ENCODE measurements around the gene PROSER2. TPM values are rescaled to one million over a fixed set of nuclear protein-coding genes. Genes with fewer than 3 reads are reported as not detected.
A peak's percentile ranks its signal among the peaks of the same experiment; 100 is the strongest.

PROSER2 gene
- total and polyA plus RNA-seq, 9 of the 15 experiments (the other 6 are each of a cell fraction or from before 2014, with no cell fraction given), result 0.62 to 14.8 (median 2.9) TPM

DNA sequence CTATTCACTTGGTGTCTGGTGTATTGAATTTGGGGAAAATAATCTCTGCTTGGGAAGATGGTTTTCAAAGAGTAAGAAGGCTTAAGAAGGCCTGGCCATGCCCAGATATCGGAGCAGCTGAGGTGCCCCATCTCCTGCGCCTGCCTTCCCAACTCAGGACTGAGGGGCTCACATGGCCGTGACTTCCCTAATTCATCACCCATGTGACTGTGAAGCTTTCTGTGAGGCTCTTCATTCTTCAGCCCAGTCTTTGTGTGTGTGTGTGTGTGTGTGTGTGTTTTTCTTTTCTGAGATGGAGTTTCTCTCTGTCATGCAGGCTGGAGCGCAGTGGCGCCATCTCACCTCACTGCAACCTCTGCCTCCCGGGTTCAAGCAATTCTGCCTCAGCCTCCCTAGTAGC lies 53.2 kb downstream of the PROSER2 start (continued):
- TF ChIP-seq, protein P1, sequence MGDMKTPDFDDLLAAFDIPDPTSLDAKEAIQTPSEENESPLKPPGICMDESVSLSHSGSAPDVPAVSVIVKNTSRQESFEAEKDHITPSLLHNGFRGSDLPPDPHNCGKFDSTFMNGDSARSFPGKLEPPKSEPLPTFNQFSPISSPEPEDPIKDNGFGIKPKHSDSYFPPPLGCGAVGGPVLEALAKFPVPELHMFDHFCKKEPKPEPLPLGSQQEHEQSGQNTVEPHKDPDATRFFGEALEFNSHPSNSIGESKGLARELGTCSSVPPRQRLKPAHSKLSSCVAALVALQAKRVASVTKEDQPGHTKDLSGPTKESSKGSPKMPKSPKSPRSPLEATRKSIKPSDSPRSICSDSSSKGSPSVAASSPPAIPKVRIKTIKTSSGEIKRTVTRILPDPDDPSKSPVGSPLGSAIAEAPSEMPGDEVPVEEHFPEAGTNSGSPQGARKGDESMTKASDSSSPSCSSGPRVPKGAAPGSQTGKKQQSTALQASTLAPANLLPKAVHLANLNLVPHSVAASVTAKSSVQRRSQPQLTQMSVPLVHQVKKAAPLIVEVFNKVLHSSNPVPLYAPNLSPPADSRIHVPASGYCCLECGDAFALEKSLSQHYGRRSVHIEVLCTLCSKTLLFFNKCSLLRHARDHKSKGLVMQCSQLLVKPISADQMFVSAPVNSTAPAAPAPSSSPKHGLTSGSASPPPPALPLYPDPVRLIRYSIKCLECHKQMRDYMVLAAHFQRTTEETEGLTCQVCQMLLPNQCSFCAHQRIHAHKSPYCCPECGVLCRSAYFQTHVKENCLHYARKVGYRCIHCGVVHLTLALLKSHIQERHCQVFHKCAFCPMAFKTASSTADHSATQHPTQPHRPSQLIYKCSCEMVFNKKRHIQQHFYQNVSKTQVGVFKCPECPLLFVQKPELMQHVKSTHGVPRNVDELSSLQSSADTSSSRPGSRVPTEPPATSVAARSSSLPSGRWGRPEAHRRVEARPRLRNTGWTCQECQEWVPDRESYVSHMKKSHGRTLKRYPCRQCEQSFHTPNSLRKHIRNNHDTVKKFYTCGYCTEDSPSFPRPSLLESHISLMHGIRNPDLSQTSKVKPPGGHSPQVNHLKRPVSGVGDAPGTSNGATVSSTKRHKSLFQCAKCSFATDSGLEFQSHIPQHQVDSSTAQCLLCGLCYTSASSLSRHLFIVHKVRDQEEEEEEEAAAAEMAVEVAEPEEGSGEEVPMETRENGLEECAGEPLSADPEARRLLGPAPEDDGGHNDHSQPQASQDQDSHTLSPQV (IDR thresholded peaks at IDR 0.05), result peak; percentile 2; the same call in 1 of the 2 replicates

DNA sequence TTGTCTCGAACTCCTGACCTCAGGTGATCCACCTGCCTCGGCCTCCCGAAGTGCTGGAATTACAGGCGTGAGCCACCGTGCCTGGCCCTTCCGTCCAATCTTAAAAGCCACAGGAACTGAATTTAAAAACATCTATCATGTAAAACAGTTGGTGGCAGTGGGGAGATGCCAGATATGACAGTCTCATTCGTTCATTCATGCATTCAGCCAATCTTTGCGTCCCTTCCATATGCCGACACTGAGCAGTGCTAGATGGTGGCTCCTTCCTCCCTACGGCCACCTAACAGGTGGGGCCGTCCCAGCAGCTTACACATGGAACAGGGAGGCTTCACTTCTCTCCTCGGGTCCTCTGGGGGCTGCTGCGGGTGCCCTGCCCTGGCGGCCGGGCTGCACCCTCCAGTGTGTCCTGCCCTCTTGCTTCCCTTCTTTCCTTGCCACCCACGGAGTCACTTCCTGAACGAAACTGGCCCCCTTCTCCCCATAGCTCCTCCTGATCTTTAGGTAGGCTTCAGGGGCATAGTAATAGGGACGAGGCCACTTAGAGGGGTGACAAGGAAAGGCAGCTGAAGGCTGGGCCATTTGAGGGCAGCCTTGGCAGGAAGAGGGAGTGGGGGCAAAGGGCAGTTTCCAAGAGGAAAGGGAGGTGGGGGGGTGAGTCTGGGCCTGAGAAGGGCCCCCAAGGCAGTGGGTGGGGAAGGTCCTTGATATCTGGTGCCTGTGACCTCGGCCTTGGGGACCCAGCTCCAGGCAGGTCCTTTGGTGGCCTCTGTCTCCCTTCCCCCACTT lies 53.8 kb downstream of the PROSER2 start:
- peaks cover 90% of the 10 kb centered on the region for H3K79me2 ChIP-seq (ENCODE audit: control insufficient read depth, insufficient read depth, low read length)
- H3K4me1 ChIP-seq (replicated peaks in 1 of 2; ENCODE audit: control insufficient read depth in 2 of 2, insufficient read depth in 2 of 2, low read length in 2 of 2), result peaks cover 28 to 86% of the 10 kb centered on the region in 2 experiments
- peaks cover 17% of the 10 kb centered on the region for H4K20me1 ChIP-seq (replicated peaks; ENCODE audit: control insufficient read depth, insufficient read depth, low read length)
- H3K27ac ChIP-seq (ENCODE audit: extremely low read depth, low read depth, low read length), result no peak overlapping the region
- peak overlapping the region in 1 of 2 experiments; percentile 57; a peak in 2 of 4 replicates for H3K9ac ChIP-seq (ENCODE audit: insufficient read depth in 1 of 2, low read depth in 2 of 2, low read length in 2 of 2)
- DNase-seq (ENCODE audit: extremely low read depth in 1 of 4, low spot score in 3 of 4) (no peak), ATAC-seq (no peak), FAIRE-seq (no peak)
- peaks cover 3% of the 10 kb centered on the region; the same call in 1 of the 3 replicates for H3K36me3 ChIP-seq (ENCODE audit: control insufficient read depth, insufficient read depth, low read length)
- intact Hi-C loops (cut with micrococcal nuclease), result no loop called here
- no peaks in the 10 kb centered on the region for H3K9me1 ChIP-seq (ENCODE audit: control insufficient read depth, insufficient read depth, low read length)
- TF ChIP-seq, protein P2, sequence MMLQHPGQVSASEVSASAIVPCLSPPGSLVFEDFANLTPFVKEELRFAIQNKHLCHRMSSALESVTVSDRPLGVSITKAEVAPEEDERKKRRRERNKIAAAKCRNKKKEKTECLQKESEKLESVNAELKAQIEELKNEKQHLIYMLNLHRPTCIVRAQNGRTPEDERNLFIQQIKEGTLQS (IDR thresholded peaks at IDR 0.05), result no peak
- TF ChIP-seq, protein P2 (CRISPR knock-in tag; conservative IDR thresholded peaks at IDR 0.05), result no peak
- peak; percentile 63; the same call in 1 of the 2 replicates for TF ChIP-seq ZNF24 (IDR thresholded peaks at IDR 0.05)
- no peaks in the 10 kb centered on the region for H3K27me3 ChIP-seq (ENCODE audit: control insufficient read depth in 2 of 2, insufficient read depth in 2 of 2, low read length in 2 of 2)
- H3K4me2 ChIP-seq (ENCODE audit: insufficient read depth, low read length), result no peak overlapping the region
- no peak overlapping the region for H3K4me3 ChIP-seq
- in situ Hi-C loops (cut with MboI), result no loop called here
- BruUV-seq (replicated peaks), result no TSS peak
- CTCF ChIA-PET (ENCODE audit: low intra/inter-chr PET ratio), result no interaction called here
- 82% methylated on average over 17 of the region's 19 CpGs for WGBS (ENCODE audit: insufficient coverage, low coverage, missing lambda C conversion rate)
- H2AFZ ChIP-seq (ENCODE audit: low read depth, low read length), result no peak overlapping the region
- no peaks in the 10 kb centered on the region for H3K9me3 ChIP-seq (replicated peaks; ENCODE audit: control insufficient read depth, insufficient read depth, low read depth, low read length)
- POLR2A ChIA-PET, result interaction anchor here (1.0 to 1.2 kb wide), 3 partner anchors 11 to 41 kb away, joined by 3 to 7 read pairs (median 3); no protein-coding TSS in a partner anchor
